ENCODE results near the gene NOL4L. TPM values are rescaled to one million over a fixed set of nuclear protein-coding genes. Genes with fewer than 3 reads are reported as not detected.

Gene NOL4L
- total and polyA plus RNA-seq, 4 donors = 7.9 to 20.6 (median 12.2) TPM

DNA sequence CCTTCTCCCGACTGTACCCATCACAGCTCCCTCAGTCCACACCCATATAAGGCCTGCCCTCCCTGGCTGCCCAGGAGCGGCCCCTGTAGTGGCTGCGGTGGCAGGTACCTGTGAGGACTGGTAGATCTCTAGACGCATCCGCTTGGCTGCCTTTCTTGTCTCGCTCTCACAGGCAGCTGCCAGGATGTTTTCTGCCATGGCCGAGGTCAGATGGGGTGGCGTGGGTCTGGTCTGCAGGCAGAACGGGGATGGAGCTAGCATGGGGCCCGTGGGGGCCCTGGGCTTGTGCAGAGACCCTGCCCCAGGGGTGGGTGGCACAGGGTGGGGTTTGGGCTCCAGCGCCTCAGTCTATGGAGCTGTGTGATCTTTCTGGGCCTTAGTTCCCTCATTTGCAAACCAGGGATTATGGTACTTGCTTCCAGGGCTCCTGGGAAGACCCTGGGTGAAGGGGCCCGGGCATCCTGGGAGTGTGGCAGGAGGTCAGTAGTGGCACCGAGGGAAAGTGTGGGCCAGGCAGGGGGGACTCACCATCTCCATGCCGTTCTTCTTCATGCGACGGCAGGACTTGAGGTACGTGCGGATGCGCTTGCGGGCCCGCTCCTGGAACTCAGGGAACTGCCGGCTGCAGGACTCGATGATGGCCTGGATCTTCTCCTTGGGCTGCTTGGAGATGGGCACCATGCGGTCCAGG is 132.2 kb downstream of the NOL4L start:
- H3K4me3 ChIP-seq = no peak overlapping the region
- ATAC-seq (ENCODE audit: insufficient read depth, low FRiP score) (no peak), DNase-seq (no peak)
- 93 to 94% methylated on average over 24 of the region's 24 CpGs for WGBS, 2 donors
- H3K27ac ChIP-seq (ENCODE audit: low read depth in 1 of 2, low read length in 1 of 2) = no peak overlapping the region
- peaks cover 0 to 21% (median 0%) of the 10 kb centered on the region in 5 donors for H3K4me1 ChIP-seq (ENCODE audit: control insufficient read depth in 5 of 5, insufficient read depth in 5 of 5, low read length in 5 of 5)
- peaks cover 0 to 49% (median 12%) of the 10 kb centered on the region in 4 donors for H3K36me3 ChIP-seq (ENCODE audit: control insufficient read depth in 4 of 4, insufficient read depth in 4 of 4, low read length in 4 of 4)
- H3K27me3 ChIP-seq (ENCODE audit: control insufficient read depth in 3 of 3, insufficient read depth in 3 of 3, low read length in 2 of 3) = no peaks in the 10 kb centered on the region
- no peak overlapping the region for H3K9ac ChIP-seq (ENCODE audit: insufficient read depth in 1 of 2, low read length in 2 of 2)
- no peaks in the 10 kb centered on the region for H3K9me3 ChIP-seq (ENCODE audit: control insufficient read depth in 4 of 4, insufficient read depth in 3 of 4, low read length in 3 of 4)
- TF ChIP-seq, protein P1, sequence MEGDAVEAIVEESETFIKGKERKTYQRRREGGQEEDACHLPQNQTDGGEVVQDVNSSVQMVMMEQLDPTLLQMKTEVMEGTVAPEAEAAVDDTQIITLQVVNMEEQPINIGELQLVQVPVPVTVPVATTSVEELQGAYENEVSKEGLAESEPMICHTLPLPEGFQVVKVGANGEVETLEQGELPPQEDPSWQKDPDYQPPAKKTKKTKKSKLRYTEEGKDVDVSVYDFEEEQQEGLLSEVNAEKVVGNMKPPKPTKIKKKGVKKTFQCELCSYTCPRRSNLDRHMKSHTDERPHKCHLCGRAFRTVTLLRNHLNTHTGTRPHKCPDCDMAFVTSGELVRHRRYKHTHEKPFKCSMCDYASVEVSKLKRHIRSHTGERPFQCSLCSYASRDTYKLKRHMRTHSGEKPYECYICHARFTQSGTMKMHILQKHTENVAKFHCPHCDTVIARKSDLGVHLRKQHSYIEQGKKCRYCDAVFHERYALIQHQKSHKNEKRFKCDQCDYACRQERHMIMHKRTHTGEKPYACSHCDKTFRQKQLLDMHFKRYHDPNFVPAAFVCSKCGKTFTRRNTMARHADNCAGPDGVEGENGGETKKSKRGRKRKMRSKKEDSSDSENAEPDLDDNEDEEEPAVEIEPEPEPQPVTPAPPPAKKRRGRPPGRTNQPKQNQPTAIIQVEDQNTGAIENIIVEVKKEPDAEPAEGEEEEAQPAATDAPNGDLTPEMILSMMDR (IDR thresholded peaks at IDR 0.05; ENCODE audit: control extremely low read depth, extremely low read depth) = no peak

DNA sequence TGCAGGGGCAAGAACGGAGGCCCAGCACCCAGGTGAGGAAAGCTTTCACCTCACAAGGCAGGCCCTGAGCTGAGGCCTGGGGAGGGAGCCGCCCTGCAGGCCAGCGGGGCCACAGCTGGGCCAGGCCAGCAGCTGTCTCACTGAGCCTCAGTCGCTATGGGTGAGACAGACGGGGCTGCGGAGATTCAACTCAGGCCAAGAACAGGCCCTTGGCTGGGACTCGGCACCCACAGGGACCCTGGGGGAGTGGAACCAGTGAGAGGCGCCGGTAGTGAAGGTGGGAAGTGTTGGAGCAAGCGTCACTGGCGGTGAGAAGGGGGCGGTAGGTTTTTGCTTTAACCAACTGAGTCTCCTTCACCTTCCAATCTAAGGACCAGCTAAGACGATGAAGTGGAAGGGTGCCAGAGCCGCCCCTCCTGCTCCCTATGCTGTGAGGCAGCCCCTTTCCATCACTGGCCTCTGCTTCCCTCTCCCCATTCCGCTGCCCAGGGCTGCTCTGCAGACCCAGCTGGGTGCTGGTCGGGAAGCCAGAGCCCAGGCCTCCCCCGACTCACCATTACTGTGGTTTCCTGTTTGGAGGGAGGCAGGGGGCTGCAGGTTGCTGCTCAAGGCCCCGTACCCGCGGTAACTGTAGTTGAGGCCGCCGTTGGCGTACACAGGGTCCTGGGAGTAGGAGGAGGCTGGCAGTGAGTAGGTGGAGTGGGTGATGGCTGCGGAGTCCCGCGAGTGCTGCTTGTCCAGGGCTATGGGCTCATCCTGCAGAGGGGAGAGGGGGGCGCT is 133.3 kb downstream of the NOL4L start:
- no peaks in the 10 kb centered on the region for H3K27me3 ChIP-seq (ENCODE audit: control insufficient read depth in 3 of 3, insufficient read depth in 3 of 3, low read length in 2 of 3)
- no peak overlapping the region for H3K4me3 ChIP-seq
- 67 to 81% methylated on average over 27 of the region's 27 CpGs for whole genome bisulfite sequencing, 2 donors
- ATAC-seq (ENCODE audit: insufficient read depth, low FRiP score) = no peak
- no peaks in the 10 kb centered on the region for H3K9me3 ChIP-seq (ENCODE audit: control insufficient read depth in 4 of 4, insufficient read depth in 3 of 4, low read length in 3 of 4)
- peaks cover 0 to 55% (median 15%) of the 10 kb centered on the region in 4 donors for H3K36me3 ChIP-seq (ENCODE audit: control insufficient read depth in 4 of 4, insufficient read depth in 4 of 4, low read length in 4 of 4)
- DNase-seq = no peak
- no peak overlapping the region for H3K9ac ChIP-seq (ENCODE audit: insufficient read depth in 1 of 2, low read length in 2 of 2)
- TF ChIP-seq, protein P1 (IDR thresholded peaks at IDR 0.05; ENCODE audit: control extremely low read depth, extremely low read depth) = no peak
- H3K4me1 ChIP-seq (ENCODE audit: control insufficient read depth in 5 of 5, insufficient read depth in 5 of 5, low read length in 5 of 5) = peaks cover 0 to 12% (median 0%) of the 10 kb centered on the region in 5 donors
- H3K27ac ChIP-seq (ENCODE audit: low read depth in 1 of 2, low read length in 1 of 2) = no peak overlapping the region

DNA sequence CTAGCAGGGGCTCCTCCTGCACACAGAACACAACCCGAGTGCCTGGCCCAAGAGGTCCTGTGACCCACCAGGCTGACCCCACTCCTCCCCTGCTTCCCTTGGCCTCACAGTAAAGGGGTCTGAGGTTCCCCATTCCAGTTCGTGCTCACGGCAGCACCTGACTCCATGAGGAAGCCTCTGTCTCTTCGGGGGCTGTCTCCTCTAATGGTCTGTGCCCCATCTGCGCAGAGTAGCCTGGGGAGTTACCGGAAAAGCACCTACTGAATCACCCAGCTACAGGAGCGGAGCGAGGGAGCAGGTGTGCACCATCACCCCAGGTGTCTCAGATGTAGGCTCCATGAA is 133.8 kb downstream of the NOL4L start:
- TF ChIP-seq, protein P1 (IDR thresholded peaks at IDR 0.05; ENCODE audit: control extremely low read depth, extremely low read depth) = no peak
- Histone ChIP-seq H3K4me3 (no peak overlapping the region), H3K27me3 (ENCODE audit: control insufficient read depth in 3 of 3, insufficient read depth in 3 of 3, low read length in 2 of 3) (no peaks in the 10 kb centered on the region), H3K9me3 (ENCODE audit: control insufficient read depth in 4 of 4, insufficient read depth in 3 of 4, low read length in 3 of 4) (no peaks in the 10 kb centered on the region), H3K4me1 (ENCODE audit: control insufficient read depth in 5 of 5, insufficient read depth in 5 of 5, low read length in 5 of 5) (peaks cover 0 to 12% (median 2%) of the 10 kb centered on the region in 5 donors), H3K9ac (ENCODE audit: insufficient read depth in 1 of 2, low read length in 2 of 2) (no peak overlapping the region), H3K27ac (ENCODE audit: low read depth in 1 of 2, low read length in 1 of 2) (no peak overlapping the region), H3K36me3 (ENCODE audit: control insufficient read depth in 4 of 4, insufficient read depth in 4 of 4, low read length in 4 of 4) (peaks cover 0 to 60% (median 20%) of the 10 kb centered on the region in 4 donors)
- ATAC-seq (ENCODE audit: insufficient read depth, low FRiP score) (no peak), DNase-seq (no peak)
- 69 to 84% methylated on average over 8 of the region's 8 CpGs for WGBS, 2 donors

Measured in lung (tissue), 12 donors.